Osteoblast (primary cell): ENCODE measurements around the gene C16orf96. TPM values are rescaled to one million over a fixed set of nuclear protein-coding genes. Genes with fewer than 3 reads are reported as not detected.
A peak's percentile ranks its signal among the peaks of the same experiment; 100 is the strongest.

Experiments
- DNase-seq: peaks from one replicate; pipeline ENCODE4 v3.0.0; 2011; ENCODE audit warnings: low spot score, mixed read lengths; ENCODE audit not compliant: insufficient read length; ENCODE audit errors: missing footprints
- H2AFZ ChIP-seq: 2 replicates; pipeline ENCODE4 v1.6.0; 2011; ENCODE audit warnings: mild to moderate bottlenecking, low read length
- H3K27ac ChIP-seq: 2 replicates; pipeline ENCODE4 v1.5.1; 2011; ENCODE audit warnings: mild to moderate bottlenecking, low read depth, low read length, moderate library complexity
- H3K27me3 ChIP-seq: 2 replicates; pipeline ENCODE4 v1.6.0; 2012; ENCODE audit warnings: mild to moderate bottlenecking, control low read depth, inconsistent platforms, low read length, moderate library complexity; ENCODE audit not compliant: insufficient read depth
- H3K36me3 ChIP-seq: 2 replicates; pipeline ENCODE4 v1.5.1; 2011; ENCODE audit warnings: mild to moderate bottlenecking, low read length, control low read depth, moderate library complexity; ENCODE audit not compliant: insufficient read depth
- H3K4me1 ChIP-seq: 2 replicates; pipeline ENCODE4 v1.5.1; 2011; ENCODE audit warnings: mild to moderate bottlenecking, low read length, control low read depth, moderate library complexity; ENCODE audit not compliant: insufficient read depth
- H3K4me2 ChIP-seq: 2 replicates; pipeline ENCODE4 v1.6.0; 2011; ENCODE audit warnings: mild to moderate bottlenecking, low read length; ENCODE audit not compliant: insufficient read depth
- H3K4me3 ChIP-seq: fragments of 200-600 bp; sonication (generic); 3 replicates; pipeline ENCODE4 v1.5.1; 2012; ENCODE audit warnings: mild to moderate bottlenecking, low read length, inconsistent platforms; ENCODE audit not compliant: insufficient read depth
- H3K79me2 ChIP-seq: 2 replicates; pipeline ENCODE4 v1.6.0; 2012; ENCODE audit warnings: mild to moderate bottlenecking, low read length, control low read depth, inconsistent platforms; ENCODE audit not compliant: insufficient read depth
- H3K9me3 ChIP-seq: 2 replicates; pipeline ENCODE4 v1.5.1; 2011; ENCODE audit warnings: low read depth, low read length, control low read depth
- H4K20me1 ChIP-seq: 2 replicates; pipeline ENCODE4 v1.6.0; 2012; ENCODE audit warnings: mild to moderate bottlenecking, low read length, control low read depth; ENCODE audit not compliant: insufficient read depth
- CTCF ChIP-seq: IDR thresholded peaks from 2 replicates; pipeline ENCODE4 v1.5.1; 2011; ENCODE audit warnings: mild to moderate bottlenecking, low read depth, low read length, moderate library complexity; ENCODE audit errors: extremely low read depth
- total RNA-seq: library from RNA; depleted of rRNA; stranded (reverse); fragments of >200 nt; gene quantifications from 2 replicates; pipeline ENCODE4 v1.2.3, GENCODE V29; 2012

C16orf96 gene
- total RNA-seq, 1 donor: not detected

DNA sequence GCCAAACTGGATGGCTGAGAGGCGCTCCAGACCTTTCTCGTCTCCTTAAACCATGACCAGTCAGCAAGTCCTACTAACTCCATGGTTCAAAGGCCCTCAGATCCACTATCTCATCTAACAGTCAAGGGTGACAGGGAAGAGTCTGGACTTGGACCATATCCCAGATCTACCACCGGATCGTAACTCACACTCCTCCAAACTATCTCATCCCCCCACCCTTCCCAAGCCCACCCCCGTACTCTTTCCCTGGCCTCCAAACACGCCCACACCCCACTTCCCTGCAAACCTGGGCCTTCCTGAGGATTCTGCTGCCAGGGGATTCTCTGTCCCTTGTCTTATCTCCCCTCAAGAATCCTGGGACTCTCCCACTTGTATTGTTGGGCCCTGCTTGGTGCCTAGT lies 22.6 kb upstream of the C16orf96 start:
- Histone ChIP-seq H3K79me2 (peaks cover 27% of the 10 kb centered on the region), H3K36me3 (no peaks in the 10 kb centered on the region), H3K9me3 (no peaks in the 10 kb centered on the region), H3K4me3 (no peak overlapping the region), H3K4me1 (peaks cover 6% of the 10 kb centered on the region), H3K4me2 (no peak overlapping the region), H4K20me1 (peaks cover 7% of the 10 kb centered on the region), H3K27ac (no peak overlapping the region), H2AFZ (no peak overlapping the region), H3K27me3 (peaks cover 7% of the 10 kb centered on the region)
- no peak for TF ChIP-seq CTCF
- DNase-seq: peak; percentile 55

- H3K36me3 ChIP-seq: no peaks in the 10 kb centered on the region
- no peaks in the 10 kb centered on the region for H3K9me3 ChIP-seq
- H3K4me1 ChIP-seq: peaks cover 4% of the 10 kb centered on the region
- peaks cover 12% of the 10 kb centered on the region for H3K27me3 ChIP-seq
- no peak overlapping the region for H3K27ac ChIP-seq
- peaks cover 7% of the 10 kb centered on the region for H4K20me1 ChIP-seq
- H3K4me2 ChIP-seq: no peak overlapping the region
- no peak overlapping the region for H3K4me3 ChIP-seq
- TF ChIP-seq CTCF: no peak
- peak; percentile 13 for DNase-seq
- peaks cover 29% of the 10 kb centered on the region for H3K79me2 ChIP-seq
- no peak overlapping the region for H2AFZ ChIP-seq
Observed at GRCh38 chr16:4534151-4534790, 21.9 kb upstream of the C16orf96 start.

GRCh38 chr16:4535627-4536108 lies 20.5 kb upstream of the C16orf96 start:
- no peak for TF ChIP-seq CTCF
- Histone ChIP-seq H3K79me2 (peaks cover 29% of the 10 kb centered on the region), H3K27me3 (peaks cover 12% of the 10 kb centered on the region), H4K20me1 (peaks cover 3% of the 10 kb centered on the region), H2AFZ (no peak overlapping the region), H3K4me3 (no peak overlapping the region), H3K27ac (no peak overlapping the region), H3K36me3 (no peaks in the 10 kb centered on the region), H3K9me3 (peaks cover 5% of the 10 kb centered on the region), H3K4me1 (no peaks in the 10 kb centered on the region), H3K4me2 (no peak overlapping the region)
- DNase-seq: peak; percentile 69

- Histone ChIP-seq H3K27ac (no peak overlapping the region), H3K4me1 (no peaks in the 10 kb centered on the region), H3K9me3 (peaks cover 5% of the 10 kb centered on the region), H3K4me3 (no peak overlapping the region), H3K4me2 (no peak overlapping the region), H3K27me3 (peaks cover 12% of the 10 kb centered on the region), H3K36me3 (no peaks in the 10 kb centered on the region), H3K79me2 (peaks cover 29% of the 10 kb centered on the region), H4K20me1 (peaks cover 3% of the 10 kb centered on the region), H2AFZ (no peak overlapping the region)
- no peak for TF ChIP-seq CTCF
- DNase-seq: peak; percentile 73
Observed at GRCh38 chr16:4536391-4537106, 19.6 kb upstream of the C16orf96 start.
